ENCODE data around the gene OR5K4. TPM values are rescaled to one million over a fixed set of nuclear protein-coding genes. Genes with fewer than 3 reads are reported as not detected.

OR5K4 gene
- total RNA-seq, 2 experiments from 2014 or later, result not detected

DNA sequence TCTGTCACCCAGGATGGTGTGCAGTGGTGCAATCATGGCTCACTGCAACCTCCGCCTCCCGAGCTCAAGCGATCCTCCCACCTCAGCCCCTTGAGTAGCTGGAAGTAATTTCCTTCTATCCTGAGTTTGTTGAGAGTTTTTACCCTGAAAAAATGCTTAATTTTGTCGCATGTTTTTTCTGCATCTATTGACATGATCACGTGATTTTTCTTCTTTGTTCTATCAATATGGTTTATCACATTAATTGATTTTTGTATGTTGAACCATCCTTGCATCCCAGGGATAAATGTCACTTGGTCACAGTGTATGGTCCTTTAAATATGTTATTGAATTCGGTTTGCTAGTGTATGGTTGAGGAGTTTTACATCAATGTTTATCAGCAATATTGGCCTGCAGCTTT lies 11.9 kb upstream of the OR5K4 start:
- Histone ChIP-seq H3K4me2 (ENCODE audit: low read length) (no peak overlapping the region), H3K36me3 (ENCODE audit: insufficient read depth, low read length) (no peaks in the 10 kb centered on the region), H3K9me2 (ENCODE audit: insufficient read depth, low read length) (no peaks in the 10 kb centered on the region), H4K20me1 (ENCODE audit: insufficient read depth, low read length) (no peaks in the 10 kb centered on the region), H3K9me3 (ENCODE audit: low read length) (no peaks in the 10 kb centered on the region), H3K4me3 (ENCODE audit: low read depth, low read length, poor library complexity, severe bottlenecking) (no peak overlapping the region), H2AFZ (ENCODE audit: low read length) (no peak overlapping the region), H3K27ac (ENCODE audit: low read depth, low read length, poor library complexity, severe bottlenecking) (no peak overlapping the region), H3K79me2 (ENCODE audit: insufficient read depth, low read depth, low read length) (no peaks in the 10 kb centered on the region), H3K4me1 (ENCODE audit: insufficient read depth, low read length, poor library complexity, severe bottlenecking) (no peaks in the 10 kb centered on the region)
- ChIA-PET CTCF (ENCODE audit: unreplicated experiment) (no interaction called here), POLR2A (interaction anchor here (0.6 kb wide), 1 partner anchor 27 kb away, joined by 3 read pairs; no protein-coding TSS in a partner anchor)
- DNase-seq (ENCODE audit: low spot score), result no peak
- TF ChIP-seq EZH2phosphoT487 (IDR thresholded peaks at IDR 0.05; ENCODE audit: borderline replicate concordance, low read depth, low read length), result no peak
- TF ChIP-seq, protein P1, sequence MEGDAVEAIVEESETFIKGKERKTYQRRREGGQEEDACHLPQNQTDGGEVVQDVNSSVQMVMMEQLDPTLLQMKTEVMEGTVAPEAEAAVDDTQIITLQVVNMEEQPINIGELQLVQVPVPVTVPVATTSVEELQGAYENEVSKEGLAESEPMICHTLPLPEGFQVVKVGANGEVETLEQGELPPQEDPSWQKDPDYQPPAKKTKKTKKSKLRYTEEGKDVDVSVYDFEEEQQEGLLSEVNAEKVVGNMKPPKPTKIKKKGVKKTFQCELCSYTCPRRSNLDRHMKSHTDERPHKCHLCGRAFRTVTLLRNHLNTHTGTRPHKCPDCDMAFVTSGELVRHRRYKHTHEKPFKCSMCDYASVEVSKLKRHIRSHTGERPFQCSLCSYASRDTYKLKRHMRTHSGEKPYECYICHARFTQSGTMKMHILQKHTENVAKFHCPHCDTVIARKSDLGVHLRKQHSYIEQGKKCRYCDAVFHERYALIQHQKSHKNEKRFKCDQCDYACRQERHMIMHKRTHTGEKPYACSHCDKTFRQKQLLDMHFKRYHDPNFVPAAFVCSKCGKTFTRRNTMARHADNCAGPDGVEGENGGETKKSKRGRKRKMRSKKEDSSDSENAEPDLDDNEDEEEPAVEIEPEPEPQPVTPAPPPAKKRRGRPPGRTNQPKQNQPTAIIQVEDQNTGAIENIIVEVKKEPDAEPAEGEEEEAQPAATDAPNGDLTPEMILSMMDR (conservative IDR thresholded peaks at IDR 0.05; ENCODE audit: low read length), result no peak
- BruUV-seq (replicated peaks), result no TSS peak
- intact Hi-C loops (cut with micrococcal nuclease; ENCODE audit: unreplicated experiment), result no loop called here

DNA sequence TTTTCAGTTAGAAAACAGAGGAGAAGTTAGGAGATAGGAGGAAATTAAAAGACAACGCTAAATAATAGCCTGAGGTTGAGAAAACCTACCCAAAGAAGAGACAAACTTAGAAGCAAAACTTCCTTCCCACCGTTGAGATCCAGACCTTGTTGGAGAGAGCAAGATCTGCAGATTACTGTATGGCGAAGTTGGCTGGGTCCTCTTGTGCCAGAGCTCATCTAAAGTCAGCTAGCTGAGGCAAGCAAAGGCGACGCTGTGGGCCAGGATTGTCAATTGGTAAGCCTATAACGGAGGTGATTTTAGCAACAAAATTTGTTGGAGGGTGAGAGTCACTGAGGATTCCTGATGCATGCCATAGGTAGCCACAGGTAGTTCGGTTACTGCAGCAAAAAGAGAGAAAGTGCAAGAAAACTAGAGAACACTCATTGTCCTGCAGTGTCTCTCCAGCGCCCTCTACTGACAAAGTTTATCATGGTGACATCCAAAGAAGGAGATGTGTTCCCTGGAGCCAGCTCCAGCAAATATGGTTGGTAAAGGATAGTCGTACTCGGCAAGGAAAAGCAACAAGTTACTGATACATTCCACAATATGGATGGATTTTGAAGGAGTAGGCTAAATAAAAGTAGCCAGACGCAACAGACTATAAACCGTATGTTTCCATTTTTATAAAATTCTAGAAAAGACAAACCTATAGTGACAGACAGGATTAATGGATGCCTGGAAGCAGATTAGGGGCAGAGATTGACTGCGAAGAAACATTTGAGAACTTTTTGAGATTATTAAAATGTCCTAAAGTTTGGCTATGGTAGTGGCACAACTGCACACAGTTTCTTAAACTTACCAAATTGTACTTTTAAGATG lies 9.8 kb upstream of the OR5K4 start:
- Histone ChIP-seq H3K9me3 (ENCODE audit: low read length) (no peaks in the 10 kb centered on the region), H3K79me2 (ENCODE audit: insufficient read depth, low read depth, low read length) (no peaks in the 10 kb centered on the region), H3K4me1 (ENCODE audit: insufficient read depth, low read length, poor library complexity, severe bottlenecking) (no peaks in the 10 kb centered on the region), H3K9me2 (ENCODE audit: insufficient read depth, low read length) (no peaks in the 10 kb centered on the region), H3K4me2 (ENCODE audit: low read length) (no peak overlapping the region), H2AFZ (ENCODE audit: low read length) (no peak overlapping the region), H4K20me1 (ENCODE audit: insufficient read depth, low read length) (no peaks in the 10 kb centered on the region), H3K4me3 (ENCODE audit: low read depth, low read length, poor library complexity, severe bottlenecking) (no peak overlapping the region), H3K36me3 (ENCODE audit: insufficient read depth, low read length) (no peaks in the 10 kb centered on the region), H3K27ac (ENCODE audit: low read depth, low read length, poor library complexity, severe bottlenecking) (no peak overlapping the region)
- intact Hi-C loops (cut with micrococcal nuclease; ENCODE audit: unreplicated experiment), result no loop called here
- CTCF ChIA-PET (ENCODE audit: unreplicated experiment), result no interaction called here
- POLR2A ChIA-PET, result no interaction called here
- DNase-seq (ENCODE audit: low spot score), result peak; percentile 60
- TF ChIP-seq, protein P1 (conservative IDR thresholded peaks at IDR 0.05; ENCODE audit: low read length), result peak; percentile 90
- TF ChIP-seq EZH2phosphoT487 (IDR thresholded peaks at IDR 0.05; ENCODE audit: borderline replicate concordance, low read depth, low read length), result no peak
- BruUV-seq (replicated peaks), result no TSS peak

DNA sequence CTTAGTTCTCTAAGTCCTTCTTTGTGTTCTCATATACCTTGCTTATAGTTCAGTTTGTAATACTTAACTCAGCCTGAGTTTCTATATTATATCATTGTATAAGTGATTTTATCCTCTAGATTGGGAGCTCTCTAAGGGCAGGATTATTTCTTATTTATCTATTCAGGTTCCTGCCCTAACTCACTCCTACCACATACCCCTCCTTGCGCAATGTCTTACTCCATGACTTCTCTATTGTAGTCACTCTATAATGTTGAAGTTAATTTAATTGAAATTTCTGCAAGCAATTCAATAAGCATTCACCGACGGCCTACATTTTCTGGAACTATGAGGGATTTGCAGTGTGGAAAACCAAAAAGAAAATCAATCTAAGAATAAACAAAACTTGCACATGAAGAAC lies 3.6 kb upstream of the OR5K4 start:
- 0 out of 2 replicates have a peak, but pooled peaks cover 3% of the 10 kb centered on the region for H3K9me2 ChIP-seq (ENCODE audit: insufficient read depth, low read length)
- BruUV-seq (replicated peaks), result no TSS peak
- TF ChIP-seq, protein P1 (conservative IDR thresholded peaks at IDR 0.05; ENCODE audit: low read length), result no peak
- TF ChIP-seq EZH2phosphoT487 (IDR thresholded peaks at IDR 0.05; ENCODE audit: borderline replicate concordance, low read depth, low read length), result no peak
- no peaks in the 10 kb centered on the region for H3K36me3 ChIP-seq (ENCODE audit: insufficient read depth, low read length)
- H3K4me3 ChIP-seq (ENCODE audit: low read depth, low read length, poor library complexity, severe bottlenecking), result no peak overlapping the region
- intact Hi-C loops (cut with micrococcal nuclease; ENCODE audit: unreplicated experiment), result no loop called here
- DNase-seq (ENCODE audit: low spot score), result no peak
- no peak overlapping the region for H2AFZ ChIP-seq (ENCODE audit: low read length)
- ChIA-PET POLR2A (no interaction called here), CTCF (ENCODE audit: unreplicated experiment) (no interaction called here)
- H3K79me2 ChIP-seq (ENCODE audit: insufficient read depth, low read depth, low read length), result no peaks in the 10 kb centered on the region
- no peaks in the 10 kb centered on the region for H3K4me1 ChIP-seq (ENCODE audit: insufficient read depth, low read length, poor library complexity, severe bottlenecking)
- H3K4me2 ChIP-seq (ENCODE audit: low read length), result no peak overlapping the region
- H3K27ac ChIP-seq (ENCODE audit: low read depth, low read length, poor library complexity, severe bottlenecking), result no peak overlapping the region
- H3K9me3 ChIP-seq (ENCODE audit: low read length), result no peaks in the 10 kb centered on the region
- H4K20me1 ChIP-seq (ENCODE audit: insufficient read depth, low read length), result no peaks in the 10 kb centered on the region
